GM18520 (cell line): Measurements from ENCODE around the gene RGS11.

Experiments
- ATAC-seq: cut with Tn5 transposase; IDR thresholded peaks from one replicate; pipeline ENCODE4 v1.9.1; 2021; ENCODE audit not compliant: unreplicated experiment

Gene RGS11

DNA sequence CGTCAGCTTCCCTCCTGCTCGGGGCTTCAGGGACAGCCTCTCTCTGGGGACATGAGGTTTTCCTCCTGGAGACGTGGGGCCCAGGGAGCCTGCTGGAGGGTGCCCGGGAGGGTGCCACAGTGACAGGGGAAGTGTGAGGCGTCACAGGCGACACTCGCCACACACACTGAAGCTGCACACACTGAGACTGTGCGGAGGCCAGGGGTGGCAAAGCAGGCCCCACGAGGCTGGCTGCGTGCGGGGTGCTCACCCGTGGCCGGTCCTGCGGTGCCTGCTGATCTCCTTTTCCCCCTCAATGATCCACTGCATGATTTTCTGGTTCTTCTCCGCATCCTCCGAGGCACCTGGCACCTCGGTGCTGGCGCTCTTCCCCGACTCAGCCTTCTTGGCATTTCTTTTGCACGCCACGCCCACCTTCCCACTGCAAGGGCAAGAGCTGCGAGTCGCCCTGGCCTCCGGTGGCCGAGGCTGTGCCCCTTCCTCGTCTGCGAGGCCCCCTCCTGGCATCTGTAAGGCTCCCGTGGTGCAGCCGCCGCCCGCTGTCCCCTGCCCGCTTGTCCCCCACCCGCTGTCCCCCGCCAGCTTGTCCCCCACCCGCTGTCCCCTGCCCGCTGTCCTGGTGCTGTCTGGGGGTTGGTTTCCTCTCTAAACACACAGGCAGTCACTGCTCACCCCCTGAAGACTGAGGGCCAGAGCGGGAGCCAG is 21.2 kb upstream of the RGS11 start:
- no peak for ATAC-seq

DNA sequence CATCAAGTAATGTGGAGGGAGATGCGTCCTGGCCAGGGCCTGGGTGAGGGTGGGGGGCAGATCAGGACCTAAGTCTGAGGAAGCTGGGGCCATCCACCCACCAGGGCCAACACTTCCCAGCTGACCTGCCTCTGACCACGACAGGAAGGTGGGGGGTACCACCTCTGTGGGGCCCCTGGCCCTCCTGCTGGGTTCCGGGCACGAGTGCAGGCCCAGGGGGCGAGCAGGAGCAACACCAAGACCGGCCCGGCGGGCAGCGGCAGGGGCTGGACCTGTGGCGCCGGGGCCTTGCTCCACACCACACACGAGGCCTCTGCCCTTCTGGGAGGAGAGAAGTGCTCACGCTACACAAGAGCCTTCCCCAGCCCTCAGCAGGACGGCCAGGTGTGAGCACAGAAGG is 20.5 kb upstream of the RGS11 start:
- ATAC-seq, result no peak

DNA sequence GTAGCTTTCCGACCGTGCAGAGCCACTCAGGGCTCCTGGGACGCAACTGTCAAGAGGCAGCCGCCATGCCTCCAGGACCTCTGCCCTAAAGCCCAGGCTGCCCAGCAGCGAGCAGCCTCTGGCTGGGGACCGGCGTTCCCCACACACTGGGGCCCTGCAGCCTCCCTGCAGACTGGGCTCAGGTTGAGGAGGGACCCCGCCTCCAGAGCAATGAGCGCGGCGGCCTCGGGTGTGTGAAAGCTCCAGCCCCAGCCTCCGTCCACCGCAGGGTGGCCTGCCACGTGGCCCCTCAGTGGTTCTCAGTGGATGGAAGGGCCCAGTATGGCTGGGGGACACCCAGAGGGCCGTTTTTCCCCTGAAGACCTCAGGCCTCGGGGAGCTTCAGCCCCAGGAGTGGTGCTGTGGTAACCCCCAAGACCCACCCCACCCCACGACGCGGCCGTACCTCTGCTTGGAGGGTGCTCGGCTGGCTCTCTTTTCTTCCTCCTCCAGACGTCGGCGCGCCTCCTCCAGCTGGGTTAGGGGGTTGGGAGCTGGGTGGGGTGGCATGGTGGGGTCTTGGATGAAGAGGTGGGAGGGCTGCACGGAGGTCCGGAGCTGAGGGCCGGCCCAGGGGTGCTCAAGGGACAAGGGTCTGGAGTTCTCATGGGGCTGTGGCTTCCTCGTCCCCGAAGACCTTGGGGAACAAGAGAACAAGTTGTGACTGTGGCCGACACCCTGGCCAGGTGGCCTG is 17.5 kb upstream of the RGS11 start:
- ATAC-seq, result no peak

DNA sequence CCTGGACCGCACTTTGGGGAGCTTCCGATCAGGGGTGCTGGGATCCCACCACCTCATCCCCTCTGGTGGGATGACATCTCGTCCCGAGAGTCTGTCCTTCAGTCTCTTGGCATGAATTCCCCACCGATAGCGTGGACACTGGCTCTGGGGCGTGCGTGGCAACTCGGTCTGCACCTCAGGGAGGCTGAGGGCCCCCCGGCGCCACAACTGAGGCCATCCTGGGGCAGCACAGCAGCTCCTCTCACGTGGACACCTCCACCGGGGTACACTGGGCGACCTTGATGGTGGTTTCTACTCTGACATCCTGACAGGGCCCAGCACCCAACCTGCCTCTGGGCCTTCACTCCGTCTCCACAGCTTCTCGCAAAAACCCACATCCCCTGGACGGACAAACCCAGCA is 15.8 kb upstream of the RGS11 start:
- ATAC-seq, result no peak

DNA sequence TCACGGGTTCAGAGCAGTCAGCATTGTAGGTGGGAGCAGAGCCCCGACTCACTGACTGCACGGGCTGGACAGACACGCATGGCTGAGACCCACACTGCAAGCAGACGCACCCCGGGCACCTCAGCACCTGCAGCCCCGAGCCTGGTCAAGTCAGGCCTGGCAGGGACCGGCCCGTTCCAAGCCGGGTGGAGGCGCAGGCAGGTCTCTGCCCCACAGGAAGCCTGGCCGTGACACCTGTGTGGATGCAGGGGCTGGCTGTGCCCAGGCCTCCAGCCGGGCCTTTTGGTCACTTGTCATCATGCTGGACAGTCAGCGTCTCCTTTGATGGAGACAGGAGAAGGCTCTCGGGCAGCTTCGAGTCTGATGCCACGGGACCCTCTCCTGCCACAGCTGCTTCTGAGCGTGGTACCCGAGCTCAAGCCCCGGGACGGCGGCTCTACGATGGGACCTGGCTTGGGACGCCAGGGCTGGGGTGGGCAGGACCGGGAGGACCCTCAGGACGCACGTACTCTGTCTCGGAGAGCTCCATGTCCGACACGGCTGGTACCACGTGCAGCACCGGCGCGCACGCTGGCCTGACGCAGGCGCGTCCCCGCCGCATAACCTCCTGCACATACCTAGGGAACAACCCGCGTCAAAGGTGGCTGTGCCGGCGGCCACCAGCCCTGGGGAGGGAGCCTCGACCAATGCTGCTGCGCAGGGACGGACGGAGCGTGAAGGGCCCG is 15.1 kb upstream of the RGS11 start:
- ATAC-seq, result no peak

DNA sequence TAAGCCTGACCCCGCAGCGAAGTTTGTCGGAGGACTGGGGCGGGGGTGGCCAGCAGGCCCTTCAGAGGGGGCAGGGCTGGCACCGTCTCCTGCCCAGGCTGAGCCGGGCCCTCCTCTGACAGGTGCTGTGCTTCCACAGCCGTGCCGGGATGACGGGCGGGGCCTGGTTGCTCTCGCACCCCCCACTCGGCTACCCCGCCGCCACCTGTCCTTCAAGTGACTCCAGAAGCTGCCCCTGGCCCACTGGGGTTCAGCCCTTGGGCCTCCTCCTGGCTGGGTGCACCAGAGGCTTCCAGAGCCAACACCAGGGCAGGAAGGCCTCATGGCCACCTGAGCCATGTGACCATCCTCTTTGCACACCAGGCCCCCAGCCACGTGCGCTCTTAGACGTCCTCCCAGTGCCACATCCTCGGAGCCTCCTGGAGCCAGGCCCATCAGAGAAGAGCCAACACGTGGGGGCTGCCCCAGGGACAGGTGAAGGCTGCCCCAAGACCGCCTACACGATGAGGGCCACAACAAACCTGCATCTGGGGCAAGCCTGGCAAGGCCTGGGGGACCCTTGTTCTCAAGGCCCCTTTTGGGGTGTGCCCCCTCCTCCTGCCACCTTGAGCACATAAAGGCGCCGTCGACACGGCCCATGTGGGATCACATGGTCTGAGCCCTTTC is 14.4 kb upstream of the RGS11 start:
- no peak for ATAC-seq

DNA sequence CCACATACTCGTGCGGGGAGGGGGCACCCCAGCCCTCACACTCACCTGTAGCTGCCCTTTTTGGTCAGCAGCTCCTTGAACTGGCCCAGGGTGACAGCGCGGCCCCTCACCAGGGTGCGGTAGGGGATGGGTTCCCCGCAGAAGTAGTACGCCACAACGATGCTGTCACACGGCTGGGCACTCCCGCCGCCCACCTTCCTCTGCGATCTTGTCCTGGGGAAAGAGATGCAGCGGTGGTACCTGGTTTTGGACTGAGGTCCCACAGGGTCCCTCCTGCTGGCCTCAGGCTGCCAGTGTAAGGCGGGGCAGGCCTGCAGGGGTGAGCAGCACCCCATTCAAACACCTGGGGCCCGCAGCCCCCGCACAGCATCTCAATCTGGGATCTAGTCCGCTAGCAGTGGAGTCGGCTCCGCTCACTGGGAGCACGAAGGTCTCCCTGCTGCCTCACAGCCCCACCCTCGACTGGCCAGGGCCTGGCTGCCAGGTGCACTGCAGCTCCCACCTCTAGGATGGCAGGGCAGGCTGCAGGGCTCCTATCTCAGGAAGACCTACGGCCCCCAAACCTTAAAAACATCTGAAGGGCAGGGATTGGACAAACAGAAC is 13.8 kb upstream of the RGS11 start:
- ATAC-seq, result no peak

DNA sequence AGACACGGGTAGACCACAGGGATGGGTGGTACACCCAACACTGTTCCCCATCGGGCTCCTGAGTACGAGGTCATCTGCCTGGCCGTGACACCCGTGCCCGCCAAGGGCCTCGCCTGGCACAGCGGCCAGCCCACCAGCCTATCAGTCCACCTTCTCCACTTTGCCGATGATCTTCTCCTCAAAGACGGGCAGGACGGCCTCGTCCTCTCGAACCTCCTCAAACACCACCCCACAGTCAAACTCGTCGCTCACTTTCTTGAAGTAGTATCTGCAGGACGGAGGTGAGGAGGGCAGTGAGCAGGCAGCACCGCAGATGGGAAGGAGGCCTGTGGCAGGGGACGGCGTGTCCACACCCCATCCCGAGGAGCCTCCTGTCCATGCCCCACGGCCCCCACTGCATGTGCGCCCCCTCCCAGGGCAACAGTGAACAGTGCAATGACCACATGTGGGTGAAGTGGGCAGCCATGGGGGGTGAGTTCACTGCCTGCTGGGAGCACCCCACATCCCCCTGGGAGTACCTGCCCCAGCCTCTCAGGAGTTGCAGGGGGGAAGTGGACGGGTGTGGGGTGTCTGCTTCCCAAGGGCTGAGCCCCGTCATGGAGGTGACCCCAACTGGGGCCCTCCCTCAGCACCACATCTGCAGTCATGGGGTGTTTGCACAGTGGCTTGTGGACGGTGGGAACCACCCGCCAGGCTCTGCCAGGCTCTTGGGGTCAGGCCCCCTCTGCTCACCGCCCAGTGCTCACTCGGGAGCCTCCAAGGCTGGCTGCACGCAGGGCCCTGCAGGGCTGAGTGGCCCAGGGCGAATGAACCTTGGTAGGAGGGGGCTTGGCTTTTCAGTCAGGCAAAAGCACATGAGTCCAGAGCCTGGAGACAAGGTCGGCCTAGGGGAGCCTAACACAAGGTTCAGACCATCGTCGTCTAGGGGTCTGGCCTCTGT is 12.5 kb upstream of the RGS11 start:
- no peak for ATAC-seq

DNA sequence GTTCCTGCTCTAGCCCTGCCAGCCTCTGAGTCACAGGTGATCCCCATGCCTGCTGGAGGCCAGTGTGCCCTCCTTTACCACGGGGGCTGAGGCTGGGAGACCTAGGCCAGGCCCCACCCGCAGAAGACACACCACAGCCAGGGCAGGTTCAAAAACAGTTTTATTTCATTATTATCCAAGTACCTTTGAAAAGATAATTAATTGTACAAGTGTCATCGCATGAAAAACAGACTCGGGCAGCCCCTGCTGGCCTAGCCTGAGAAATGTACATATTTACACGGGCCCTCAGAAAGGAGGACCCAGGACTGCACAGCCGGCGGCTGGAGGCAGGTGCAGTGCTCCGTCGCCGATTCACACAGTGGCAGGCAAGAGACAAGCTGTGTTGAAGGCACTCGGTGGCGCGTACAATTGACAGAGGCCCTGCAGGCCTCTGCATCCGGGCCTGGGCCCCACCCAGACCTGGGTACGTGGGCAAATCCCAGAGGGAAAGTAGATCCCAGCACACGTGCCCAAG is 11.6 kb upstream of the RGS11 start:
- no peak for ATAC-seq

DNA sequence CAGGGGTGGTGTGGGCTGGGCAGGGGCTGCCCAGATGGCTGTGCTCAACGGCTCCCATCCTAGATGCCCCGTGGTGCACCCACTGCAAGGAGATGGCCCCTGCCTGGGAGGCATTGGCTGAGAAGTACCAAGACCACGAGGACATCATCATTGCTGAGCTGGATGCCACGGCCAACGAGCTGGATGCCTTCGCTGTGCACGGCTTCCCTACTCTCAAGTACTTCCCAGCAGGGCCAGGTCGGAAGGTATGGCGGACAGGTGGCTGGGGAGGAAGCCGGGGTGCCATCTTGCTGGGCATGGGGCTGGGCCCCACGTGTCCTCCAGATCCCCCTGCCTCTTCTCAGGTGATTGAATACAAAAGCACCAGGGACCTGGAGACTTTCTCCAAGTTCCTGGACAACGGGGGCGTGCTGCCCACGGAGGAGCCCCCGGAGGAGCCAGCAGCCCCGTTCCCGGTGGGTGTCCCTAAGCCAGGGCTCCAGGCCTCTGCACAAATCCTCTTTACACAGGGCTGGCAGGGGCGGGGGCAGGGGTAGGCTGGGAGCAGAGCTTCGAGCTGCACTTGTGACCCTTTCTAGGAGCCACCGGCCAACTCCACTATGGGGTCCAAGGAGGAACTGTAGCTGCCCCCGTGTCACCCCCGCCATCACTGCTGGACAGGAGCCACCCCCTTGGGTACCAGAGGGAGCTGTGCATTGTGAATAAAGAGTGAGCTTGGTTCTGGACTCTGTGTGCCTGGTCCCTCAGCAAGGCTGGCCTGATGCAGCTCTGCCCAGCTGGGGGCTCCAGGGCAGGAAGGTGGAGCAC is 10.9 kb upstream of the RGS11 start:
- no peak for ATAC-seq

DNA sequence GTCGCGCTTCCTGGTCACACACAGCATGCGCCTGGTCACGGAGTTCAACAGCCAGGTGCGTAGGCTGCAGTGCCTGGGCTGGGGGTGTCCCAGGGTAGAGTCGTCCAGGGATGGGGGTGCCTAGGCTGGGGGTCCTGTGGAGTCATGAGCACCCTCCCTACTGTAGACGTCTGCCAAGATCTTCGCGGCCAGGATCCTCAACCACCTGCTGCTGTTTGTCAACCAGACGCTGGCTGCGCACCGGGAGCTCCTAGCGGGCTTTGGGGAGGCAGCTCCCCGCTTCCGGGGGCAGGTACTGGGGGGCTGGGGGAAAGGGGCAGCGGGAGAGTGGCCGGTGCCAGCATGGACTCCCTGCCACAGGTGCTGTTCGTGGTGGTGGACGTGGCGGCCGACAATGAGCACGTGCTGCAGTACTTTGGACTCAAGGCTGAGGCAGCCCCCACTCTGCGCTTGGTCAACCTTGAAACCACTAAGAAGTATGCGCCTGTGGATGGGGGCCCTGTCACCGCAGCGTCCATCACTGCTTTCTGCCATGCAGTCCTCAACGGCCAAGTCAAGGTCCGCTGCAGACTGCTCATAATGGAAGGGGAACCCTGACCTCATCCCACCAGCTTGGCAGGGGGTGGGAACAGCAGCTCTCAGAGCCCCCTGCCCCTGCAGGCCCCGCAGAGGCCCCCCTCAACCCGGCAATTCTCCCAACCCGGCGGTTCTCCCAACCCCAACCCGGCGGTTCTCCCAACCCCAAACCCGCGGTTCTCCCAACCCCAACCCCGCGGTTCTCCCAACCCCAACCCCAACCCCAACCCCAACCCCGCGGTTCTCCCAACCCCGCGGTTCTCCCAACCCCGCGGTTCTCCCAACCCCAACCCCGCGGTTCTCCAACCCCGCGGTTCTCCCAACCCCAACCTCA is 9.7 kb upstream of the RGS11 start:
- ATAC-seq, result no peak

DNA sequence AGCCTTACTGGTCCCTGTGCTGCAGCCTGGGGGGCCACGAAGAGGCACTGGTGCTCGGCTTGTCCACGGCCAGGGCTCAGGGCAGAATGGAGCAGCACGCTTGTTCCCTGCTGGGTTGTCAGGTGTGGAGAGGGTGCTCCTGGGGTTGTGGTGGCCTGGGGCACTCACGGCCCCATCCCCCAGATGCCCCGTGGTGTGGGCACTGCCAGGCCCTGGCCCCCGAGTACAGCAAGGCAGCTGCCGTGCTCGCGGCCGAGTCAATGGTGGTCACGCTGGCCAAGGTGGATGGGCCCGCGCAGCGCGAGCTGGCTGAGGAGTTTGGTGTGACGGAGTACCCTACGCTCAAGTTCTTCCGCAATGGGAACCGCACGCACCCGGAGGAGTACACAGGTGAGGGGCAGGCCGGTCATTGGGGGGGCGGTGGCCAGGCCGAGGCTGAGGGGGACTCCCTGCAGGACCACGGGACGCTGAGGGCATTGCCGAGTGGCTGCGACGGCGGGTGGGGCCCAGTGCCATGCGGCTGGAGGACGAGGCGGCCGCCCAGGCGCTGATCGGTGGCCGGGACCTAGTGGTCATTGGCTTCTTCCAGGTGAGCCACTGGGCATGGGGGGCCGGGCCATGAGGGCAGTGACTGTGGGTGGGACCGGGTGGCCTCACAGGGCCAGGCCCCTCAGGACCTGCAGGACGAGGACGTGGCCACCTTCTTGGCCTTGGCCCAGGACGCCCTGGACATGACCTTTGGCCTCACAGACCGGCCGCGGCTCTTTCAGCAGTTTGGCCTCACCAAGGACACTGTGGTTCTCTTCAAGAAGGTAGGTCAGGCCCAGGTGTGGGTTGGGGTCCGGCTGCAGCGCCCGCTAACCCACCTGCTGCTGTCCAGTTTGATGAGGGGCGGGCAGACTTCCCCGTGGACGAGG is 8.7 kb upstream of the RGS11 start:
- ATAC-seq, result no peak

DNA sequence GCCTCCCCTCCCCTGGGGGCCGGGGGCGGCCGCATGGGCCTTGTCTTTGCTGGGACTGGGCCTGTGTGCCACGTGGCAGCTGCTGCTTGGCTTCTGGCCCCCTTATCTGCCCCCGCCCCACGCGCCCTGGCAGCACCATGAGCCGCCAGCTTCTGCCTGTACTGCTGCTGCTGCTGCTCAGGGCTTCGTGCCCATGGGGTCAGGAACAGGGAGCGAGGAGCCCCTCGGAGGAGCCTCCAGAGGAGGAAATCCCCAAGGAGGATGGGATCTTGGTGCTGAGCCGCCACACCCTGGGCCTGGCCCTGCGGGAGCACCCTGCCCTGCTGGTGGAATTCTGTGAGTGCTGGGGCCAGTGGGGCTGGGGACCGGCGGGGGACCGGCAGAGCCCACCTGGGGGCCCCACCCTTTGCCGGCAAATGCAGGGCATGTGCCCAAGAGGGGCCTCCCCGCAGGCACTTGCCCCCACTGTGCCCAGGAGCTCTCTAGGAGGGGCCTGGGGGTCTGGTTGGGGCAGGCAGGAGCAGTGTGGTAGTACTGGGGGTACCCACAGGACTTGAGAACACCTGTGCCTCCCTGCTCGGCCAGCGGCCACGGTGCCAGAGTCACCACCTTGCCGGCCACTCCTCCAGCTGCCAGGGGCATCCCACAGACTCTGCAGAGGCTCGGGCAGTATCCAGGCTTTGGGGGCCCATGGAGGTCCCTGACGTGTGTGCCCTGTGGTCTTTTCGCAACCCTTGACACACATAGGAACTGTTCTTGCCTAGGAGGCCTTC is 7.5 kb upstream of the RGS11 start, which contains the start of gene PDIA2:
TSS of gene PDIA2 (plus strand) at position 132 of the 773 bp plus-strand sequence. CDS start at position 138, 6 bp downstream.
- ATAC-seq, result no peak

DNA sequence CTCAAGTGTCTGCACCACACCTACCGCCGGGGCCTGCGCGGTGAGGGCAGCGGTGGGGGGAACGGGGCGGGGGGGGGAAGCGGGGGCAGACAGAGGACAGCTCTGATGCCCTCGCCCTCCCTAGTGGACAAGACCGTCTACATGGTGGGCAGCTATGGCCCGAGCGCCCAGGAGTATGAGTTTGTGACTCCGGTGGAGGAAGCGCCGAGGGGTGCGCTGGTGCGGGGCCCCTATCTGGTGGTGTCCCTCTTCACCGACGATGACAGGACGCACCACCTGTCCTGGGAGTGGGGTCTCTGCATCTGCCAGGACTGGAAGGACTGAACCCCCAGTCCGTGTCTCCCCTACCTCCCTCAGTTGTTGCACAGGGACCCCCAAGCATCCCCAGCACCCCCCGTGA is 6.7 kb upstream of the RGS11 start:
- ATAC-seq, result no peak

DNA sequence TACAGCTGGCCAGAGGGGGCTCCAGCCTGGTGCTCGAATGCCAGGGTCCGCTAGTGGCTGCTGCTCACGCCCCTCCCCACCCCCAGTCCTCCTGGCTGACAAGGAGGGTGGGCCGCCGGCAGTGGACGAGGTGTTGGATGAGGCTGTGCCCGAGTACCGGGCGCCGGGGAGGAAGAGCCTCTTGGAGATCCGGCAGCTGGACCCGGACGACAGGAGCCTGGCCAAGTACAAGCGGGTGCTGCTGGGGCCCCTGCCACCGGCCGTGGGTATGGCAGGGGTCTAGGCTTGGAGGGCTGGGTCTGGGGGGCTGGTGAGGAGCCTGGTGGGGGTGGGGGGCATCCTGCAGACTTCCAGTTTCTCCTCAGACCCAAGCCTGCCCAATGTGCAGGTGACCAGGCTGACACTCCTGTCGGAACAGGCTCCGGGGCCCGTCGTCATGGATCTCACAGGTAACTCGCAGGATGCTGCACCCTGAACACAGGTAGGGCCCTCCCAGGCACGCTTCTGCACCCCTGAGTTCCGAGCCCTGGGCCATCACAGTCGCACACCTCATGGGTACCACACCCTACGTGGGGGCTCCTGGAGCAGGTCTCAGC is 6.0 kb upstream of the RGS11 start:
- ATAC-seq, result no peak
